ENCODE data around the gene FABP2.

The FABP2 gene

GRCh38 chr4:119300101-119300978 lies 21.6 kb downstream of the FABP2 start:
- peak overlapping the region; percentile 95 for H2AFZ ChIP-seq (ENCODE audit: low read depth, low read length)
- H4K20me1 ChIP-seq (ENCODE audit: insufficient read depth, low read length), result no peaks in the 10 kb centered on the region; the same call in 1 of the 2 replicates
- no peaks in the 10 kb centered on the region for H3K27me3 ChIP-seq (ENCODE audit: low read depth, low read length)
- peak overlapping the region; percentile 91 for H3K4me3 ChIP-seq (ENCODE audit: low read length)
- H3K4me1 ChIP-seq (ENCODE audit: low read length), result peaks cover 18% of the 10 kb centered on the region
- peaks cover 34% of the 10 kb centered on the region for H3K36me3 ChIP-seq (replicated peaks; ENCODE audit: low read depth, low read length)
- no peaks in the 10 kb centered on the region for H3K9me3 ChIP-seq (ENCODE audit: insufficient read depth, low read length)
- H3K4me2 ChIP-seq (ENCODE audit: low read length), result peak overlapping the region; percentile 100
- H3K79me2 ChIP-seq (ENCODE audit: low read length), result peaks cover 26% of the 10 kb centered on the region
- peak overlapping the region; percentile 87 for H3K9ac ChIP-seq (ENCODE audit: low read length)
- H3K27ac ChIP-seq (ENCODE audit: low read length), result peak overlapping the region; percentile 78
- TF ChIP-seq EZH2phosphoT487 (IDR thresholded peaks at IDR 0.05; ENCODE audit: low read depth) (no peak), CTCF (IDR thresholded peaks at IDR 0.05; ENCODE audit: low read depth, low read length) (0 out of 2 replicates have a peak, but pooled peaks have one; percentile 20)

GRCh38 chr4:119299741-119300100 lies 22.2 kb downstream of the FABP2 start:
- Histone ChIP-seq H3K4me3 (ENCODE audit: low read length) (peak overlapping the region; percentile 91), H3K9me3 (ENCODE audit: insufficient read depth, low read length) (no peaks in the 10 kb centered on the region), H3K9ac (ENCODE audit: low read length) (peak overlapping the region; percentile 87), H4K20me1 (ENCODE audit: insufficient read depth, low read length) (no peaks in the 10 kb centered on the region; the same call in 1 of the 2 replicates), H3K4me1 (ENCODE audit: low read length) (peaks cover 18% of the 10 kb centered on the region), H3K27ac (ENCODE audit: low read length) (peak overlapping the region; percentile 78), H3K4me2 (ENCODE audit: low read length) (peak overlapping the region; percentile 100), H2AFZ (ENCODE audit: low read depth, low read length) (peak overlapping the region; percentile 75), H3K79me2 (ENCODE audit: low read length) (peaks cover 26% of the 10 kb centered on the region), H3K36me3 (replicated peaks; ENCODE audit: low read depth, low read length) (peaks cover 34% of the 10 kb centered on the region), H3K27me3 (ENCODE audit: low read depth, low read length) (no peaks in the 10 kb centered on the region)
- TF ChIP-seq CTCF (IDR thresholded peaks at IDR 0.05; ENCODE audit: low read depth, low read length) (no peak), EZH2phosphoT487 (IDR thresholded peaks at IDR 0.05; ENCODE audit: low read depth) (no peak)

GRCh38 chr4:119299260-119299671 lies 22.7 kb downstream of the FABP2 start:
- H3K27me3 ChIP-seq (ENCODE audit: low read depth, low read length), result no peaks in the 10 kb centered on the region
- H3K4me3 ChIP-seq (ENCODE audit: low read length), result peak overlapping the region; percentile 91
- H3K79me2 ChIP-seq (ENCODE audit: low read length), result peaks cover 26% of the 10 kb centered on the region
- H3K4me1 ChIP-seq (ENCODE audit: low read length), result peaks cover 18% of the 10 kb centered on the region
- no peak overlapping the region for H2AFZ ChIP-seq (ENCODE audit: low read depth, low read length)
- H4K20me1 ChIP-seq (ENCODE audit: insufficient read depth, low read length), result no peaks in the 10 kb centered on the region; the same call in 1 of the 2 replicates
- H3K9ac ChIP-seq (ENCODE audit: low read length), result peak overlapping the region; percentile 87
- peak overlapping the region; percentile 100 for H3K4me2 ChIP-seq (ENCODE audit: low read length)
- no peaks in the 10 kb centered on the region for H3K9me3 ChIP-seq (ENCODE audit: insufficient read depth, low read length)
- peak overlapping the region; percentile 78; the same call in 1 of the 2 replicates for H3K27ac ChIP-seq (ENCODE audit: low read length)
- peaks cover 34% of the 10 kb centered on the region for H3K36me3 ChIP-seq (replicated peaks; ENCODE audit: low read depth, low read length)
- no peak for TF ChIP-seq EZH2phosphoT487 (IDR thresholded peaks at IDR 0.05; ENCODE audit: low read depth)
- TF ChIP-seq CTCF (IDR thresholded peaks at IDR 0.05; ENCODE audit: low read depth, low read length), result no peak

GRCh38 chr4:119297795-119298194 lies 24.1 kb downstream of the FABP2 start:
- Histone ChIP-seq H4K20me1 (ENCODE audit: insufficient read depth, low read length) (no peaks in the 10 kb centered on the region; the same call in 1 of the 2 replicates), H3K4me3 (ENCODE audit: low read length) (no peak overlapping the region), H3K4me1 (ENCODE audit: low read length) (peaks cover 18% of the 10 kb centered on the region), H3K27ac (ENCODE audit: low read length) (no peak overlapping the region), H3K36me3 (replicated peaks; ENCODE audit: low read depth, low read length) (peaks cover 34% of the 10 kb centered on the region), H2AFZ (ENCODE audit: low read depth, low read length) (no peak overlapping the region), H3K9ac (ENCODE audit: low read length) (no peak overlapping the region), H3K9me3 (ENCODE audit: insufficient read depth, low read length) (no peaks in the 10 kb centered on the region), H3K79me2 (ENCODE audit: low read length) (peaks cover 26% of the 10 kb centered on the region), H3K4me2 (ENCODE audit: low read length) (no peak overlapping the region), H3K27me3 (ENCODE audit: low read depth, low read length) (no peaks in the 10 kb centered on the region)
- TF ChIP-seq EZH2phosphoT487 (IDR thresholded peaks at IDR 0.05; ENCODE audit: low read depth) (no peak), CTCF (IDR thresholded peaks at IDR 0.05; ENCODE audit: low read depth, low read length) (no peak)

Measured in OCI-LY3 (cell line).